Endothelial cell of umbilical vein (primary cell): Measurements from ENCODE around the gene CFAP57. TPM values are rescaled to one million over a fixed set of nuclear protein-coding genes. Genes with fewer than 3 reads are reported as not detected.

Experiments
- BruUV-seq: library from RNA; stranded (reverse); fragments of 400-500 nt; replicated peaks from 2 replicates; lab custom pipeline; 2021; lab: Mats Ljungman, UMichigan
- CTCF ChIA-PET: fragments of 300-600, 350-600 bp; sonication (Branson Sonifier 250); formaldehyde crosslinking; loops from one replicate; lab custom pipeline; 2021; ENCODE audit warnings: antibody characterized with exemption, inconsistent platforms; lab: Charles Lee
- POLR2A ChIA-PET: fragments of 300-600, 350-600 bp; sonication (Branson Sonifier 250); formaldehyde crosslinking; loops from one replicate; lab custom pipeline; 2021; ENCODE audit warnings: antibody characterized with exemption, inconsistent platforms; lab: Charles Lee
- DNase-seq: peaks from one replicate; pipeline ENCODE4 v3.0.0-alpha.2; 2011; ENCODE audit warnings: low read depth, low spot score
- FAIRE-seq: peaks from 2 replicates; lab custom pipeline; 2011; peaks lifted over from hg19 to GRCh38; lab: Jason Lieb, UNC
- H2AFZ ChIP-seq: 2 replicates; pipeline ENCODE4 v1.6.0; 2012; ENCODE audit warnings: low read depth, low read length, control low read depth, inconsistent platforms
- H3K27ac ChIP-seq: 2 replicates; pipeline ENCODE4 v1.5.1; 2011; ENCODE audit warnings: low read depth, mild to moderate bottlenecking, control low read depth, low read length, moderate library complexity; ENCODE audit not compliant: insufficient read depth
- H3K27me3 ChIP-seq, 2 experiments: 2 replicates each; pipeline versions ENCODE4 v1.6.0 to v1.6.1; 2011; ENCODE audit warnings: low read length in 2 of 2, mixed read lengths in 1 of 2; ENCODE audit not compliant: control insufficient read depth in 2 of 2, insufficient read depth in 2 of 2
- H3K36me3 ChIP-seq, 2 experiments: 2 replicates in 1 of 2; 3 replicates in 1 of 2; pipeline ENCODE4 v1.5.1; 2011; ENCODE audit warnings: low read length in 2 of 2, mild to moderate bottlenecking in 1 of 2, moderate library complexity in 1 of 2; ENCODE audit not compliant: control insufficient read depth in 2 of 2, insufficient read depth in 2 of 2; ENCODE audit errors: extremely low read depth in 1 of 2
- H3K4me1 ChIP-seq: 3 replicates; pipeline ENCODE4 v1.5.1; 2011; ENCODE audit warnings: mild to moderate bottlenecking, low read length; ENCODE audit not compliant: control insufficient read depth, insufficient read depth; ENCODE audit errors: extremely low read depth
- H3K4me2 ChIP-seq: 2 replicates; pipeline ENCODE4 v1.6.1; 2011; ENCODE audit warnings: low read length, control low read depth, mixed read lengths; ENCODE audit not compliant: insufficient read depth
- H3K4me3 ChIP-seq, 3 experiments: fragments of 200-600 bp in 1 of 3; sonication (generic), shearing (Covaris generic) in 1 of 3; replicated peaks in 1 of 3; 2 replicates each; pipeline ENCODE4 v1.5.1; 2011 to 2016; ENCODE audit warnings: control low read depth in 3 of 3, low read length in 3 of 3, mild to moderate bottlenecking in 2 of 3, inconsistent platforms in 1 of 3, low read depth in 1 of 3, moderate library complexity in 1 of 3; ENCODE audit not compliant: insufficient read depth in 1 of 3
- H3K79me2 ChIP-seq: 2 replicates; pipeline ENCODE4 v1.6.0; 2012; ENCODE audit warnings: low read length, inconsistent platforms; ENCODE audit not compliant: control insufficient read depth, insufficient read depth
- H3K9ac ChIP-seq: replicated peaks from 2 replicates; pipeline ENCODE3; 2011; ENCODE audit warnings: low read length, control low read depth; ENCODE audit not compliant: insufficient read depth; ENCODE audit errors: extremely low read depth
- H3K9me1 ChIP-seq: replicated peaks from 3 replicates; pipeline ENCODE4 v1.6.0; 2011; ENCODE audit warnings: mild to moderate bottlenecking, low read length; ENCODE audit not compliant: control insufficient read depth, insufficient read depth; ENCODE audit errors: extremely low read depth
- H3K9me3 ChIP-seq: replicated peaks from 2 replicates; pipeline ENCODE4 v1.5.1; 2012; ENCODE audit warnings: low read length, inconsistent platforms; ENCODE audit not compliant: control insufficient read depth, insufficient read depth
- H4K20me1 ChIP-seq: replicated peaks from 2 replicates; pipeline ENCODE3; 2011; ENCODE audit warnings: mild to moderate bottlenecking, low read length; ENCODE audit not compliant: control insufficient read depth, insufficient read depth; ENCODE audit errors: extremely low read depth
- EZH2 ChIP-seq: IDR thresholded peaks from 2 replicates; pipeline ENCODE4 v1.6.1; 2012; ENCODE audit warnings: borderline replicate concordance, low read depth, mild to moderate bottlenecking, moderate library complexity, low read length, inconsistent platforms; ENCODE audit not compliant: severe bottlenecking
- FOS ChIP-seq: IDR thresholded peaks from 2 replicates; pipeline ENCODE4 v1.6.1; 2011; ENCODE audit warnings: mild to moderate bottlenecking, low read length, moderate library complexity, borderline replicate concordance; ENCODE audit not compliant: insufficient read depth
- GATA2 ChIP-seq: IDR thresholded peaks from 2 replicates; pipeline ENCODE4 v1.7.0; 2011; ENCODE audit warnings: low read depth, mild to moderate bottlenecking, moderate library complexity, mixed read lengths, low read length; ENCODE audit not compliant: insufficient read length, insufficient read depth
- JUN ChIP-seq: IDR thresholded peaks from 2 replicates; pipeline ENCODE4 v1.6.1; 2011; ENCODE audit warnings: borderline replicate concordance, low read depth; ENCODE audit not compliant: insufficient read length, insufficient read depth
- MYC ChIP-seq: IDR thresholded peaks from one replicate; pipeline ENCODE4 v1.6.1; 2011; ENCODE audit warnings: mild to moderate bottlenecking, low read depth, low read length
- POLR2A ChIP-seq: IDR thresholded peaks from 2 replicates; pipeline ENCODE4 v1.6.1; 2012; ENCODE audit warnings: low read depth, mild to moderate bottlenecking, control low read depth, low read length
- POLR2AphosphoS5 ChIP-seq: IDR thresholded peaks from 2 replicates; pipeline ENCODE4 v1.6.1; 2012; ENCODE audit warnings: low read depth, mild to moderate bottlenecking, control low read depth, low read length, moderate library complexity; ENCODE audit not compliant: insufficient read depth
- dilution Hi-C: fragments of 300-500 bp; cut with MboI; formaldehyde crosslinking; loops from one replicate; pipeline ENCODE4 v1.15.0; 2019; ENCODE audit warnings: low sequenced_read_pairs; ENCODE audit not compliant: extremely low pct_ligation_motif_present
- intact Hi-C: fragments of 100-400 bp; cut with micrococcal nuclease; formaldehyde crosslinking; loops from one replicate; pipeline ENCODE4 v1.10.0; 2022
- polyA plus RNA-seq, 4 experiments: library from polyadenylated mRNA; depleted of rRNA in 3 of 4; stranded (reverse) in 3 of 4; unstranded in 1 of 4; fragments of >200 nt; gene quantifications; 2 replicates each; pipeline versions ENCODE4 v1.2.1 to v1.2.3, GENCODE V29; 2011 to 2012; ENCODE audit warnings: missing spikeins in 1 of 4
- total RNA-seq: library from RNA; stranded (reverse); gene quantifications from 2 replicates; pipeline ENCODE4 v1.2.3, GENCODE V29; 2021
- TF ChIP-seq, protein P1 (sequence below), 2 donors: IDR thresholded peaks; 1 replicate in 1 of 2; 2 replicates in 1 of 2; pipeline ENCODE4 v1.5.1; 2011; ENCODE audit warnings: low read length in 2 of 2, mild to moderate bottlenecking in 2 of 2, moderate library complexity in 2 of 2, control low read depth in 1 of 2, inconsistent platforms in 1 of 2, low read depth in 1 of 2; ENCODE audit not compliant: insufficient read depth in 1 of 2; ENCODE audit errors: extremely low read depth in 1 of 2
- TF ChIP-seq, protein P2 (sequence below): IDR thresholded peaks from 2 replicates; pipeline ENCODE4 v1.6.1; 2011; ENCODE audit not compliant: insufficient read depth, insufficient read length

CFAP57 gene
- total and polyA plus RNA-seq, 2 donors (not counting 3 experiments of a cell fraction or from before 2014, with no cell fraction given) = 0.88 to 0.91 TPM

DNA sequence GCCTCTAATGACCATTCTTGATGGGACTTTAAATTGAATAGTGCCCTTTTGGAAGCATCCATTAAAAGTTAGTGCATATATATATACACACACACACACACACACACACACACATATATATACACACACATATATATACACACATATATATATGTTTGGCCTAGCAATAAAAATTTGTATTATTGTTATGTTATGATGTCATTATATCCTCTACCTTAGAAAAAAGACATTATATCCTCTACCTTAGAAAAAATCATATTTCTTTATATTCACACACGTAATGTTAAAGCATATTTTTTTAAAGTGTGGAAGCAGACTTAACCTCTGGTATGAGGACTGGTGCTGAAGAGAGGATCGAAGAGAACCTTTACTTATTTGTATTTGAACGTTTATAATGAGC lies 43.3 kb upstream of the CFAP57 start:
- no peak overlapping the region for H3K9ac ChIP-seq
- intact Hi-C loops (no loop called here), dilution Hi-C loops (no loop called here)
- TF ChIP-seq, protein P1, sequence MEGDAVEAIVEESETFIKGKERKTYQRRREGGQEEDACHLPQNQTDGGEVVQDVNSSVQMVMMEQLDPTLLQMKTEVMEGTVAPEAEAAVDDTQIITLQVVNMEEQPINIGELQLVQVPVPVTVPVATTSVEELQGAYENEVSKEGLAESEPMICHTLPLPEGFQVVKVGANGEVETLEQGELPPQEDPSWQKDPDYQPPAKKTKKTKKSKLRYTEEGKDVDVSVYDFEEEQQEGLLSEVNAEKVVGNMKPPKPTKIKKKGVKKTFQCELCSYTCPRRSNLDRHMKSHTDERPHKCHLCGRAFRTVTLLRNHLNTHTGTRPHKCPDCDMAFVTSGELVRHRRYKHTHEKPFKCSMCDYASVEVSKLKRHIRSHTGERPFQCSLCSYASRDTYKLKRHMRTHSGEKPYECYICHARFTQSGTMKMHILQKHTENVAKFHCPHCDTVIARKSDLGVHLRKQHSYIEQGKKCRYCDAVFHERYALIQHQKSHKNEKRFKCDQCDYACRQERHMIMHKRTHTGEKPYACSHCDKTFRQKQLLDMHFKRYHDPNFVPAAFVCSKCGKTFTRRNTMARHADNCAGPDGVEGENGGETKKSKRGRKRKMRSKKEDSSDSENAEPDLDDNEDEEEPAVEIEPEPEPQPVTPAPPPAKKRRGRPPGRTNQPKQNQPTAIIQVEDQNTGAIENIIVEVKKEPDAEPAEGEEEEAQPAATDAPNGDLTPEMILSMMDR (IDR thresholded peaks at IDR 0.05; ENCODE audit: extremely low read depth in 1 of 2, insufficient read depth in 1 of 2, low read depth in 1 of 2, low read length in 2 of 2) = no peak
- no peak for TF ChIP-seq EZH2
- no peak for TF ChIP-seq FOS
- no peak for TF ChIP-seq POLR2AphosphoS5
- no peak for TF ChIP-seq POLR2A
- no peak for TF ChIP-seq GATA2
- TF ChIP-seq, protein P2, sequence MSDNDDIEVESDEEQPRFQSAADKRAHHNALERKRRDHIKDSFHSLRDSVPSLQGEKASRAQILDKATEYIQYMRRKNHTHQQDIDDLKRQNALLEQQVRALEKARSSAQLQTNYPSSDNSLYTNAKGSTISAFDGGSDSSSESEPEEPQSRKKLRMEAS = no peak
- TF ChIP-seq MYC = no peak
- no peak for TF ChIP-seq JUN
- H3K4me1 ChIP-seq = no peaks in the 10 kb centered on the region
- H3K4me2 ChIP-seq = no peak overlapping the region
- ChIA-PET POLR2A (no interaction called here), CTCF (no interaction called here)
- H3K27me3 ChIP-seq = peaks cover 8 to 25% of the 10 kb centered on the region in 2 experiments
- no peak overlapping the region for H2AFZ ChIP-seq
- H3K9me1 ChIP-seq = no peaks in the 10 kb centered on the region
- no peak overlapping the region for H3K27ac ChIP-seq
- H3K36me3 ChIP-seq = no peaks in the 10 kb centered on the region
- H3K4me3 ChIP-seq = no peak overlapping the region
- no TSS peak for BruUV-seq
- no peaks in the 10 kb centered on the region for H3K9me3 ChIP-seq
- H3K79me2 ChIP-seq = no peaks in the 10 kb centered on the region
- no peak for FAIRE-seq
- no peak for DNase-seq
- no peaks in the 10 kb centered on the region for H4K20me1 ChIP-seq
